PC-3 (cell line): ENCODE measurements around the gene OBP2A. TPM values are rescaled to one million over a fixed set of nuclear protein-coding genes. Genes with fewer than 3 reads are reported as not detected.
A peak's percentile ranks its signal among the peaks of the same experiment; 100 is the strongest.

Source experiments
- ATAC-seq: fragments of 200-7000 bp; cut with Tn5 transposase; 2 replicates; pipeline ENCODE4 v1.9.1; 2020; ENCODE audit warnings: mild to moderate bottlenecking, moderate library complexity
- BruUV-seq: library from RNA; stranded (reverse); fragments of 400-500 nt; replicated peaks from 2 replicates; lab custom pipeline; 2021; lab: Mats Ljungman, UMichigan
- CTCF ChIA-PET: fragments of 300-600 bp; sonication (Branson Sonifier 250); formaldehyde crosslinking; loops from one replicate; lab custom pipeline; 2022; ENCODE audit warnings: antibody characterized with exemption; lab: Charles Lee
- POLR2A ChIA-PET: fragments of 300-600 bp; sonication (Branson Sonifier 250); formaldehyde crosslinking; loops from one replicate; lab custom pipeline; 2022; ENCODE audit warnings: antibody characterized with exemption; ENCODE audit not compliant: unreplicated experiment; lab: Charles Lee
- DNase-seq: peaks from one replicate; pipeline ENCODE4 v3.0.0-alpha.2; 2015
- H2AFZ ChIP-seq: fragments of 300-600 bp; sonication (generic); 2 replicates; pipeline ENCODE4 v1.6.0; 2016; ENCODE audit warnings: antibody characterized with exemption, low read length
- H3F3A ChIP-seq: fragments of 300-600 bp; sonication (generic); one replicate; pipeline ENCODE4 v1.6.0; 2017; ENCODE audit warnings: antibody characterized with exemption, low read length, control low read depth, mild to moderate bottlenecking; ENCODE audit not compliant: unreplicated experiment
- H3K27ac ChIP-seq: fragments of 300-600 bp; sonication (generic); 2 replicates; pipeline ENCODE4 v1.5.1; 2016; ENCODE audit warnings: mild to moderate bottlenecking, low read length
- H3K27me3 ChIP-seq: fragments of 300-600 bp; sonication (generic); 2 replicates; pipeline ENCODE4 v1.6.1; 2016; ENCODE audit warnings: low read length, mixed read lengths
- H3K36me3 ChIP-seq: fragments of 300-600 bp; sonication (generic); 2 replicates; pipeline ENCODE4 v1.6.1; 2016; ENCODE audit warnings: low read depth, mixed run types, low read length, mixed read lengths
- H3K4me1 ChIP-seq: fragments of 300-600 bp; sonication (generic); 2 replicates; pipeline ENCODE4 v1.5.1; 2016; ENCODE audit warnings: low read length; ENCODE audit not compliant: insufficient read depth
- H3K4me2 ChIP-seq: fragments of 300-600 bp; sonication (generic); 2 replicates; pipeline ENCODE4 v1.6.0; 2016; ENCODE audit warnings: low read length
- H3K4me3 ChIP-seq: fragments of 300-600 bp; sonication (generic); 2 replicates; pipeline ENCODE4 v1.5.1; 2016; ENCODE audit warnings: mild to moderate bottlenecking, low read length, mixed read lengths
- H3K79me2 ChIP-seq: fragments of 300-600 bp; sonication (generic); 2 replicates; pipeline ENCODE4 v1.6.1; 2017; ENCODE audit warnings: low read length, mixed read lengths
- H3K9ac ChIP-seq: fragments of 300-600 bp; sonication (generic); 2 replicates; pipeline ENCODE4 v1.6.0; 2016; ENCODE audit warnings: mild to moderate bottlenecking, low read length
- H3K9me2 ChIP-seq: fragments of 300-600 bp; sonication (generic); replicated peaks from 2 replicates; pipeline ENCODE4 v1.6.1; 2016; ENCODE audit warnings: mixed run types, low read length, mixed read lengths
- H3K9me3 ChIP-seq: fragments of 300-600 bp; sonication (generic); 2 replicates; pipeline ENCODE4 v1.6.1; 2016; ENCODE audit warnings: low read length, mixed read lengths
- H4K20me1 ChIP-seq: fragments of 300-600 bp; sonication (generic); 2 replicates; pipeline ENCODE4 v1.6.1; 2016; ENCODE audit warnings: low read length, mixed read lengths
- EZH2 ChIP-seq: fragments of 300-600 bp; sonication (generic); IDR thresholded peaks from one replicate; pipeline ENCODE4 v1.6.1; 2017; ENCODE audit warnings: antibody characterized with exemption, mild to moderate bottlenecking, low read length; ENCODE audit not compliant: unreplicated experiment
- EZH2phosphoT487 ChIP-seq: fragments of 300-600 bp; sonication (generic); IDR thresholded peaks from 2 replicates; pipeline ENCODE4 v1.6.1; 2018; ENCODE audit warnings: mild to moderate bottlenecking, antibody characterized with exemption, low read length, borderline replicate concordance
- intact Hi-C: fragments of 100-400 bp; cut with micrococcal nuclease; formaldehyde crosslinking; loops from 2 replicates; pipeline ENCODE4 v1.9.0; 2023
- total RNA-seq: library from RNA; depleted of rRNA; stranded (reverse); fragments of >200 nt; gene quantifications from 2 replicates; pipeline ENCODE4 v1.2.3, GENCODE V29; 2014
- TF ChIP-seq, protein P1 (sequence below): fragments of 300-600 bp; sonication (generic); conservative IDR thresholded peaks from 2 replicates; pipeline ENCODE4 v1.5.1; 2017; ENCODE audit warnings: antibody characterized with exemption, low read depth, mild to moderate bottlenecking, low read length

Gene OBP2A
- total RNA-seq, 1 experiment from 2014 or later = not detected

GRCh38 chr9:135500071-135500524 lies 45.8 kb upstream of the OBP2A start:
- no peaks in the 10 kb centered on the region for H3F3A ChIP-seq
- H3K27me3 ChIP-seq = no peaks in the 10 kb centered on the region
- peak overlapping the region; percentile 72 for H3K4me3 ChIP-seq
- DNase-seq (peak; percentile 9), ATAC-seq (peak; percentile 9)
- H3K27ac ChIP-seq = no peak overlapping the region
- POLR2A ChIA-PET = no interaction called here
- intact Hi-C loops = no loop called here
- peaks cover 6% of the 10 kb centered on the region; the same call in 1 of the 2 replicates for H3K36me3 ChIP-seq
- peak overlapping the region; percentile 87 for H2AFZ ChIP-seq
- peaks cover 14% of the 10 kb centered on the region for H3K4me1 ChIP-seq
- TF ChIP-seq, protein P1, sequence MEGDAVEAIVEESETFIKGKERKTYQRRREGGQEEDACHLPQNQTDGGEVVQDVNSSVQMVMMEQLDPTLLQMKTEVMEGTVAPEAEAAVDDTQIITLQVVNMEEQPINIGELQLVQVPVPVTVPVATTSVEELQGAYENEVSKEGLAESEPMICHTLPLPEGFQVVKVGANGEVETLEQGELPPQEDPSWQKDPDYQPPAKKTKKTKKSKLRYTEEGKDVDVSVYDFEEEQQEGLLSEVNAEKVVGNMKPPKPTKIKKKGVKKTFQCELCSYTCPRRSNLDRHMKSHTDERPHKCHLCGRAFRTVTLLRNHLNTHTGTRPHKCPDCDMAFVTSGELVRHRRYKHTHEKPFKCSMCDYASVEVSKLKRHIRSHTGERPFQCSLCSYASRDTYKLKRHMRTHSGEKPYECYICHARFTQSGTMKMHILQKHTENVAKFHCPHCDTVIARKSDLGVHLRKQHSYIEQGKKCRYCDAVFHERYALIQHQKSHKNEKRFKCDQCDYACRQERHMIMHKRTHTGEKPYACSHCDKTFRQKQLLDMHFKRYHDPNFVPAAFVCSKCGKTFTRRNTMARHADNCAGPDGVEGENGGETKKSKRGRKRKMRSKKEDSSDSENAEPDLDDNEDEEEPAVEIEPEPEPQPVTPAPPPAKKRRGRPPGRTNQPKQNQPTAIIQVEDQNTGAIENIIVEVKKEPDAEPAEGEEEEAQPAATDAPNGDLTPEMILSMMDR = no peak
- TF ChIP-seq EZH2 (no peak), EZH2phosphoT487 (no peak)
- CTCF ChIA-PET = no interaction called here
- peak overlapping the region; percentile 96 for H3K4me2 ChIP-seq
- H3K9ac ChIP-seq = peak overlapping the region; percentile 97
- H3K79me2 ChIP-seq = peaks cover 22% of the 10 kb centered on the region
- TSS peak; percentile 46 for BruUV-seq
- no peaks in the 10 kb centered on the region for H3K9me2 ChIP-seq
- H4K20me1 ChIP-seq = no peaks in the 10 kb centered on the region
- H3K9me3 ChIP-seq = no peaks in the 10 kb centered on the region

DNA sequence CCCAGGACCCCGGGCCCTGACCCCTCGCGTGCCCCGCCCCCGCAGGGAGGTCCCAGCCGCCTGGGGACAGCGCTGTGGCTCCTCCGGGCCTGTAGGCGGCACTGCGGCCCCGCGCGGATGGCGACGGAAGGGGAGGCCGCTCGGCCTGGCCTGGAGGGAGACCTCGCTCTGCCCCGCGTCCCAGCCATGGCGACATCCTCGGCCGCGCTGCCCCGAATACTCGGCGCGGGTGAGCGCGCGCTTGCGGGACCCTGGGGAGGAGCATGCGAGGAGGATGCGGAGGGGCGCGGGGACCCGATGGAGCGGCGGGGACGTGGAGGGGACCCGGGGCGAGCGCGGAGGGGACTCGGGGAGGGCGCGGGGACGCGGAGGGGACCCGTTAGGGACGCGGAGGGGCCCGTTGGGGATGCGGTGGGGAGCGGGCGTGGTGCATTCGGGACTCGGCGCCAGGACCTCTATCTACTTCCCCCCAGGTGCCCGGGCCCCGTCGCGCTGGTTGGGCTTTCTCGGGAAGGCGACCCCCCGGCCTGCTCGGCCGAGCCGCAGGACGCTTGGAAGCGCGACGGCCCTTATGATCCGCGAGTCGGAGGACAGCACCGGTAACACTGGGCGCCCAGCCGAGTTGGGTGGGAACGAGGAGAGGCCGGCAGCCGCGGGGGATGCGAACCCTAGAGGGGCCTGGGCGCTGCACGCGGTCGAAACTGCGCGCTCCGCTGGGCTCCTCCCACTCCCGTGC lies 45.2 kb upstream of the OBP2A start, which contains the start of gene MRPS2:
Gene MRPS2, plus strand, starts transcription at position 158 of the 736 bp plus-strand sequence. Its CDS starts 29 bp downstream, at position 187.
- no peak for TF ChIP-seq EZH2
- TF ChIP-seq, protein P1 = peak; percentile 60
- peak; percentile 79 for DNase-seq
- intact Hi-C loops = no loop called here
- Histone ChIP-seq H3F3A (no peaks in the 10 kb centered on the region), H3K9me3 (no peaks in the 10 kb centered on the region), H3K79me2 (peaks cover 22% of the 10 kb centered on the region), H3K9me2 (no peaks in the 10 kb centered on the region), H4K20me1 (no peaks in the 10 kb centered on the region), H3K4me3 (peak within 1 kb of the TSS; percentile 72), H3K27me3 (no peaks in the 10 kb centered on the region), H3K36me3 (peaks cover 6% of the 10 kb centered on the region; the same call in 1 of the 2 replicates), H2AFZ (peak within 1 kb of the TSS; percentile 87), H3K4me1 (peaks cover 14% of the 10 kb centered on the region), H3K4me2 (peak within 1 kb of the TSS; percentile 96), H3K9ac (peak within 1 kb of the TSS; percentile 97), H3K27ac (peak within 1 kb of the TSS; percentile 47)
- no TSS peak for BruUV-seq
- ATAC-seq = peak; percentile 87
- ChIA-PET CTCF (no interaction called here), POLR2A (no interaction called here)
